SIG-M5 treated with dmso at 0.1 percent for 504 hours (cell line): ENCODE results near the gene MITF.

Experiments used
- DNase-seq: peaks from one replicate; lab custom pipeline; 2025; ENCODE audit not compliant: unreplicated experiment; lab: John Stamatoyannopoulos, UW

The MITF gene, protein sequence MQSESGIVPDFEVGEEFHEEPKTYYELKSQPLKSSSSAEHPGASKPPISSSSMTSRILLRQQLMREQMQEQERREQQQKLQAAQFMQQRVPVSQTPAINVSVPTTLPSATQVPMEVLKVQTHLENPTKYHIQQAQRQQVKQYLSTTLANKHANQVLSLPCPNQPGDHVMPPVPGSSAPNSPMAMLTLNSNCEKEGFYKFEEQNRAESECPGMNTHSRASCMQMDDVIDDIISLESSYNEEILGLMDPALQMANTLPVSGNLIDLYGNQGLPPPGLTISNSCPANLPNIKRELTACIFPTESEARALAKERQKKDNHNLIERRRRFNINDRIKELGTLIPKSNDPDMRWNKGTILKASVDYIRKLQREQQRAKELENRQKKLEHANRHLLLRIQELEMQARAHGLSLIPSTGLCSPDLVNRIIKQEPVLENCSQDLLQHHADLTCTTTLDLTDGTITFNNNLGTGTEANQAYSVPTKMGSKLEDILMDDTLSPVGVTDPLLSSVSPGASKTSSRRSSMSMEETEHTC

DNA sequence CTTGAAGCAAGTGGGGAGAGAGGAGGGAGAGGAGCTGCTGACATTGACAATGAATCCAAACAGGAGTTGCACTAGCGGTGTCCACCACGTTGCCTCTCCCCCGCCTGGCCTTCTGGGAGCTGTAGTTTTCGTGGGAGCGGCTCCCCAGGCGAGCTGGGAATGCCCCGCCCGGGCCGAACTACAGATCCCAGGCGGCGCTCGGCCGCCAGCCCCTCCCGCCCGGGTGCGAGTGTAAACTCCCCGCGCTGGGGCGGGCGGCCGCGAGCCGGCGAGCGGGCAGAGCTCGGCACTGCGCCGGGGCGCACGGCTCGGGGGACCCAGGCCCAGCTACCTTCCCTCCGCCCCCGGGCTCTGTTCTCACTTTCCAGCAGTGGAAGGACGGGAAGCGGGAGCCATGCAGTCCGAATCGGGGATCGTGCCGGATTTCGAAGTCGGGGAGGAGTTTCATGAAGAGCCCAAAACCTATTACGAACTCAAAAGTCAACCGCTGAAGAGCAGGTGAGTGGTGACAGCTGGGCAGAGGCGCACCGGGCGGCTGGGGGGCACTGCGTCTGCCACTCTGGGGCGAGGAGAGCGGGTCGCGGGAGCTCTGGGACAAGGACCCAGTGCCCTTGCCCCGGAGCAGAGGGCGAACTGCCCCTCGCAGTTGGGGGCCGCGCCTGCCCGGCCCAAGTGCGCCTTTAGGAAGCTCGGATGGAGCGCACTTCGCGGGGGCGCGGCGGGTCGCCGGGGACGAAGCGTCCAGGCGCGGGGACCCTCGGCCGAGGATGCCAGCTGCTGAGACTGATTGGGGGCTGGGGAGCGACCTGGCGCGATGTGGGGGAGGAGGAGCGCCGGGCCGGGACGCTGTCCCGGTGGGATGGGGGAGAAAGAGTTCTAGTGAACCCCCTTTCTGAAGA, at the start of gene MITF:
Gene MITF, plus strand, starts transcription at position 261 of the 899 bp plus-strand sequence. Its CDS starts 134 bp downstream, at position 395.
- peak; percentile 89 for DNase-seq

DNA sequence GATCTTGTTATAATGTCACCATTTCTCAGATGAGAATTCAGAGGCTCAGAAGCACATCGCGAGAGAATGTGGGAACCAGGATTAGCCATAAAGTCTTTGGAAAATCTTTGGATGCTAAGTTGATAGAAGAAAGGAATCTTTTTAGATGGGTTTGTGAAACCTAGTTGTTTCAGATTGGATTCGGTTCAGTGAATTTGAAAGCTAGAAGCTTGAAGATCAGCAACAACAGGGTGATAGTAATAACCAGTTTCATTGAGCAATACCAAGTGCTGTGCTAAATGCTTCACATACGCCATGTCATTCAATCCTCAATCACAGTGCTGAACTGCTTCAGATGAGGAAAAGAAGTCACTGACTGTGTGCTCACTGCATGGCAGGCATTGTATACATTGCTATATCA, 47.4 kb upstream of the MITF start:
- DNase-seq, result no peak

DNA sequence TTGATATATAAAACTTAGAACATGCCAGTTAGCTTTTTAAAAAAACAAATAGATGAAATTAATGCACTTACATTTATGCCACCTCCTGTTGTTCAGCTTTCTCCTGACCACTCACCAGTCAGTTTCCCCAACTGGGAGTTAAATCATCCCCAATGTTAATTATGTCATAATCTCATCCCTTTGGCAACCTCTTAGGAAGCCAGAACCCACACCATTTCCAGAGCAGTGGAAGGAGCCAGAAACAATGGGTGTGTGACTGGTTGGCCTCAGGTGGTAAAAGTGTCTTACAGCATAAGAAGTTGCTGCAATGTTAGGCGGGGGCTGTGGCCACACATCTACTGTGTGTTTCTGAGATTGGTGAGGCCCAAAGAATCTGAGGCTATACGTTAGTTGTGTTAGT, 46.5 kb upstream of the MITF start:
- no peak for DNase-seq

DNA sequence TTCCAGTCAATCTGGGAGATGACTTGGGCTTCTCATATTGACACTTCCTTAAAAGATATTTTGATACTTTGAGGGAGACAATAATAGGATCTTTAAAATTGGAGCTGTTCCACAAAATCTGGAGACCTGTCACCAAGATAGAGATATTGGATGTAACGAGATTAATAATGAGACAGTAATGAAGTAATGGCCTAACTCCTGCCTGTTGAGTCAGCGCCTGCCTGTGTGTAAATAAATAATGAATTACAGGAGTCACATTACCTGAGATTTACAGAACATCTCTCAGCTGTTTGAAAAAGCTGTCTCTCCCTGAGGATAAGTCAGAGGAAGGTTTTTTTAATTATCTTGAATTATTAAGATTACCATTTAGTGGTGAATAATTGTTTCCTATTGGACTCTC, 43.8 kb upstream of the MITF start:
- no peak for DNase-seq

DNA sequence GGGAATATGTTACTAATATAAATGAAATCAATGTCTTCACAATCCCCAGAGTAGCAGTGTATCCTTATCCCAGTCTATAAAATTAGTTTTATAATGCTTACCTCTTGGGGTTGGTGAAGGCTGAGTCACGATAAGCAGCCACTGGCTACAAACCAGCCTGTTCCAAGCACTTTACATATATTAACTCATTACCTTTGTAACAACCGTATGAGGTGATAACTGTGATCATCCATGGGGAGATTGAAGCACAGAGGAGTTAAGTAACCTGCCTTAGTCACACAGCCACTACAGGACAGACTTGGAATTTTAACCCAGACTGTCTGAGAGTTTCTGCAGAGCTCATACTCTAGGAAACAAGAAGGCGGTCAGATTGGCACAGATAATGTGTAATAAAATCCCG, 43.3 kb upstream of the MITF start:
- no peak for DNase-seq

DNA sequence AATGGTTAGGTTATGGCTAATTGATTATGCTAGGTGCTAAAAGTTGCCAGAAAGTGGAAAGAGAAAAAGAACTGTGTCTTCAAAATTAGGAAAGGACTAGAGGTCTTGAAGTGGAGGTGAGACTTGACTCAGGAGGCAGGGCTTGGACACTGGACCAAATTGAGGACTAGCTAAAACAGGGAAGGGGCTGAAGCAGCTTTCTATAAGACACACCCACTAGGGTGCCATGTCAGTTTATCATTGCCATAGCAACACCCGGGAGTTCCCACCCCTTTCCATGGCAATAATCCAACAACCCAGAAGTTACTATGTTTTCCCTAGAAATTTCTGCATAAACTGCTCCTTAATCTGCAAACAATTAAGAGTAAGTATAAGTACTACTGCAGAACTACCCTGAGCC, 42.9 kb upstream of the MITF start:
- no peak for DNase-seq

DNA sequence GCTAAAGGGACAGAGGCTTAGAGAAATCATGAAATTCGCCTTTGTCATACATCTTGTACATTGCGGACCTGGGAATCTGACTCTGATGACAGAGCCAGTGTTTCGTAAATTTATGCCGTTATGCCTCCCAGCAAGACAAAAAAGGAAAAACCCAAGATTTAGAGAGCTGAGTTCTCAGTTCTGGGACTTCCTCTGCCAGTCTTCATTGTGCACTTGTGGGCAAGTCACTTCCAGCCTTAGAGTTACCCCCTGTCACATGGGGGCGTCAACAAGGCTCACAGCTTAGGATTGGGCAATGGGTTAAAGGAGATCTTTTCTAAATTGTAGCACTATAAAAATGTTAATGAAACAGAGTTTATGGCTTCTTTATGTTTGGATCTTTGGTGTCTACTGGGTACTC, 41.9 kb upstream of the MITF start:
- DNase-seq, result no peak

DNA sequence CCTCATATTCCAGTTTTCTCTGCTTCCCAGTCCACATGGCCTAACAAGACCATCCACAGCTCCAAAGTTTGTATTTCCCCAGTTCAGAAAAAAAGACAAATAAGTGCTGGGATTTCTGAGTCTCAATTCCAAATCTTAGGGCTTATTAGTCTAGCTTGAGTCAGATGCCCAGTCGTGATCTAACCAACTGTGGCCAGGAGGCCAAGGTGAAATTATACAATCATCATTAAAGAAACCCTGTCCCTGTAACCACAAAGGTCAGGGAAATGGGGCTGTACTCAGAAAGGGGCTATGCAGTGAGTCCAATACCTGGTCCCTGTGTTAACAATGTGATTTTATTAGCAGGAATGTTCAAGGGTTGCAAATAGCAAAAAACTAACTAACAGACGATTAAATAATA, 40.5 kb upstream of the MITF start:
- DNase-seq, result no peak

DNA sequence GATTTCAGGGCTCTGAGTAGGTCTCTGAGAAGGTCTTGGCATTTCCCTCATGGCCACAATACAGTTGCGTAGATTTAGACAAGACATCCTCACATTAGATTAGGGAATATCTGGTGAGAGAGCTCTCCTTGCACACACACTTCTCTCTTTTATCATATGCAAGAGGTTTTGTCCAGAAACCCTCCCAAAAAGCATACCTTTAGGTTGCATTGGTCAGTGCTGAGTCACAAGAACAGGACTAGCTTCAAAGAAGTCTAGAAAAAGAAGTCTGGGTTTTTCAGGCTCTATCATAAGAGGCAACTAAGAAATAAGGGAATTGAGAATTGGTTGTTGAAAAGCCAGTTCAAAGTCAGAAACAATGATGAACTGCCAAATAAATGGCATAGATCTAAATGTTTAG, 40.1 kb upstream of the MITF start:
- DNase-seq, result no peak

DNA sequence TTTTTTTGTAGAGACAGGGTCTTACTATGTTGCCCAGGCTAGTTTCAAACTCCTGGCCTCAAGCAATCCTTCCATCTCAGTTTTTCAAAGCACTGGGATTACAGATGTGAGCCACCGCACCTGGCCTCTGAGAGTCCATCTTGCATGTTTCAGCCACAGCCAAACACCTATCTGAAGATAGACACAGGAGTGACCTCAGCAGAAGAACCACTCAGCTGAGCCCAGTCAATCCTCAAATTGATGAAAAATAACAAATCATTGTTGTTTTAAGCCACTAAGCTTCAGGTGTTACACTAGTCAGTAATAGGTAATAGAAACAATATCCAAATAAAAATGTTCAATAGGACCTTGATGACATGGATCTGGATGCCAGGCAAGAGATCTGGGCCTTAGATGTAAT, 38.3 kb upstream of the MITF start:
- no peak for DNase-seq

DNA sequence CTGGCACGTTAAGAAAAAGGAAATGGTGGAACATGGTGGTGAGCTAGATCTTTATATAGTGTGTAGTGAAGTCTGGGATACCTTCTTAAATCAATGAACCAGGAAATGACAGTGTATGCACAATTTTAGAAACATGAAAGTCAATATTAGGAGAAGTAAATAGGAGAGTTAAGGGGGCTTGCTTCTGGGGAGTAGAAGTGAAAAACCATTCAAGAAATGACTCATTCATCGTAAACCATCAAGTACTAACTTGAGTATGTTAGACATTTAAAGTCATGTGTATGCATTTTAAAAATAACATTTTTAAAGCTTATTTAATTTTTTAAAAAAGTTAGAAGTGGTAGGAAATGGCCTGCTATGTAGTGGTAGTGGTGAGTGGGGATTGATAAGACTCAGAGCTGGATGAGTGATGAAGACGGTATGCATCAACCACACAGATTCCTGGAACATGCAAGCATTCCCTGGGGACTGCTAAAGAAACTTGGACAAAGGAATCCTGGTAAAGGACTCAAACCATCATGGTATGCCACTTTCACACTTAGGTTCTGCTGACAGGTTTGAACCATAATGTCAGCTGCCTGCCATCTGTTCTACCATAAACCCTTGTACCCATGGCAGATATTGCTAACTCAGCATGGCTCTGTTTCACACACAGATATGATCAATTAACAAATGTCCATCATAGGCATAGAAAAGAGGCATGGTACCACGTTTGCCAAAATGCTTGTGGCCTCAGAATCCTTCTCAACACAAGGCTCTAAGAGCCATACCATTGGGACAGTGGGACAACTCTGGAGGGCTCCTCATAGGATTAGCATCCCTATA, 28.9 kb upstream of the MITF start:
- no peak for DNase-seq

DNA sequence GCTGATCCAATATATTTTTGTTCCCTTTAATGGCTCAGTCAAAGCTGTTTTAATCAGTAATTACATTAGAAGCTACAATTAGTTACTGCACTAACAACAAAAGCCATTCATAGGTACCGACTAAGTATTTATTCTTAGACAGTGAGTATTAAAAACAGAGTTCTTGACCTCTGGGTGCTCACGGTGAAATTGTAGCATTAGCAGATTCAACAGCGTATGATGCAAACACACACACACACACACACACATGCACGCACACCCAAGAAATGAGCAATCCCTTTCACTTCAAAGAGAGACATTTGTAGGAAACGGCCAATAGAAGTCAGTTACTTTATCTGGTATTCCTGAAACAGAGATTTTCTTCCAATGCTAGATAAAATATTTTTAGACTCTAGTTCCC, 27.0 kb upstream of the MITF start:
- no peak for DNase-seq

DNA sequence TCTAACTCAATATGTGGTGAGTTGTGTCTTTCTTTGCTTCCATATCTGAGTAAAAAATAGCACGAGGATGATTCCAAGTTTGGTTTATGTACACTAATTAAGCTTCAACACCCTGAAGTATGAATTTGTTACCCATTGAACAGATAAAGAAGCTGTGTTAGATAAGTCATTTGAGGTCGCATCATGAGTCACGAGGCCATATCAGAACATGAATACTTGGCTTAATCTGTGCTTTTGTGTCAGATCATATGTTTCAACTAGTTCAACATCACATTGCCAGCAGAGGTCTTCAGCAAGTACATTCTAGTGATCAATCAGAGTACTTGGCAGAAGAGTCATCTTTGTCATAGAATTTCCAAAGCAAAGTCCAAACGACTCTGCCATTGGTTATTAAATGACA, 26.3 kb upstream of the MITF start:
- no peak for DNase-seq

DNA sequence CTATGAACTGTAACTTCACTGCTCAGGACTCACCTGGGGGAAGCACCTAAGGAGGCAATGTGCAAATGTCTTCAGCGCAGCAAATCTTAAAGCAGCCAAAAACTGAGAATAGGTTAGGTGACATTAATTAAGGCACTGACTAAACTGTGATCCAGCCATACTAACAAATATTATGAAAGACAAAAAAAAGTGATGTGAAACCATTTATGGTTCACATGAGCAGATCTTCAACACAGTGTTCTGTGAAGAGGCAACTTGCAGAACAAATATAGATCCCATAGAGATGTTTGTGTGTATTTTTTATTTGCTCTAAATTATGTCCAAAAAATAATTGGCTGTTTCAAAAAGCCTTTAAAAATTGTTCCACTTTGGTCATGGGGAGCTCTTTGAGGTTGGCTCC, 24.1 kb upstream of the MITF start:
- DNase-seq, result no peak

DNA sequence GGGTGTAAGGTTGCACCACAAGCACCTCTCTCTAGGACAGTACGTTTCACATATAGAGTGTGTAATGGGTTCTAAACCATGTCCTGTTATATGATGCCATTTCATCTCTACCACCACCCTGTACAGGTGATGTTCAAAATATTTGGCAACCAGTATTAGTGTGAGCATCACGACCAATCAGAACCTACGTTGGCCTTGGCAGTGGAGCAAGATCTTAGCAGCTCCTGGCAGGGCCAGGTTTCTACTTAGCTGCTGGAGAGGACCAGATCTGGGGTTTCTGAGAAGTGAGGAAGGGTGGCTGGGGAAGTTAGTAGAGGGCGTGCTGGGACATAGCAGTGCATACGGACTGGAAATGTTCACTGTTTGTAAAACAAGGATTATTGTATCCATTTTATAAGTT, 23.1 kb upstream of the MITF start:
- DNase-seq, result no peak

DNA sequence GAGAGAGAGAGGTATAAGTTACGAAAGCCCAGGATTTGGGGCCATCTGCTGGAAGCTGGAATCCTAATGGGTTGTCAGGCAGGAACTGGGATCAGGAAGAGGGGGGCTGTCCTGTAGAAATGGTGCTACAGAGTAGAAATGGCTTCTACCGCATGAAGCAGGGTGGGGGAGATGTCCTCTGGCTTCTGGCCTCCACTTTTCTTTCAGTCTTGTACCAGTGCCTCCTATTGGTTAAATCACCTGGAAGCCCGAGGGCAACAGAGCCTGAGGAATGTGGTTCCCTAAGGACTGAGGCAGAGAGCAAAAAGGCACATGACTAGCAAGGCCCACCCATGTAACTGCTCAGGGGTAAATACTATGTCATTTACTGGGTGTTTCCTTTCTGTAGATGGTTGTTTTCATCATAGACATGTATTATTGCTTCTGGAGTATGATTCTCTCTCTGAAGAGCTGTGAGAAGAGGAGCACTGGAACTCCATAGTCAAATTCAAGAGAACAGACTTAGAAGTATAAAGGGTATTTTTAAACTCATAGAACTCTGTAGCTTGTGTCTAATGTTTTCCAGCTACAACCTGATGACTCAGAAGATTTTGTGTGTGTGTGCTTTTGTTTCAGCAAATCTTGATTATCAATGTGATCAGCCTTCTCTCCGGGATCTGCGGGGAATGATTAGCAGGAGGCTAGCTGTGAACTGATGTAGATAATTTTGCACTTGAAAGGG, 20.2 kb upstream of the MITF start:
- DNase-seq, result no peak

DNA sequence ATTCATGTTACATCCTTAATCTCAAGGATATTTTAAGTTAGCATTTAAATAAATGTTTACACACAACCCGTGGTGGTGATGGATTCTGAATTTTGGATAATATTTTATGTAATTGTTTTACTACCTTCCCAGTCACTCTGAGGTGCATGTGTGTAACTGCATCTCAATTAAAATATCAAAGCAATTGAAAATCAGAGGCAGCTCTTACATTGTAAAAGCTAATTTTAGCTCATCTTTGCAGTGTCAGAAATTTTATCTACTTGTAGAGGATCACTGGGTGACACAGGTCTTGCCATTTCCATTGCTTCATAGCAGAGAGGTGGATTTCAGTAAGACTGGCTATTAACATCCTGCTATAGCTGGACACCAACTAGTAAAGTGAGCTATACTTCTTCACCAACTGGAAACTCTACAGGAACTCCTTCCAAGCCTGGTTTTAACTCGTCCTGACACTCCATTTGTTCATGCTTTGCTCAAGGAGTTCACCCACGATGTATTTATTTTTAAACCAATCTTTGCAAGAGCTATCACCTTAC, 19.6 kb upstream of the MITF start:
- DNase-seq, result no peak

DNA sequence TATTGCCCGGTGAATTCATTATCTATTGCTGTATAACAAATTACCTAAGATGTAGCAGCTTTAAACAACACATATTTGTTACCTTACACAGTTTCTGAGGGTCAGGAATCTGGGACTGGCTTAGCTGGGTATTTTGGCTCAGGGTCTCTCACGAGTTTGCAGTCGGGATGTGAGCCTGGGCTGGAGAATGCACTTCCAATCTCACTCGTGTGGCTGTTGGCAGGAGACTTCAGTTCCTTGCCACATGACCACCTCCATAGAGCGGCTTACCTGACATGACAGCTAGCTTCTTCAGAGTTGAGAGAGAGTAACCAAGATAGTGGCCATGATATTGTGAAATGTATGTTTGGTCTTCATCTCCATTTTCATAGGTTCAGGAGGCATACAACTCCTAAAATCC, 18.4 kb upstream of the MITF start:
- DNase-seq, result no peak

DNA sequence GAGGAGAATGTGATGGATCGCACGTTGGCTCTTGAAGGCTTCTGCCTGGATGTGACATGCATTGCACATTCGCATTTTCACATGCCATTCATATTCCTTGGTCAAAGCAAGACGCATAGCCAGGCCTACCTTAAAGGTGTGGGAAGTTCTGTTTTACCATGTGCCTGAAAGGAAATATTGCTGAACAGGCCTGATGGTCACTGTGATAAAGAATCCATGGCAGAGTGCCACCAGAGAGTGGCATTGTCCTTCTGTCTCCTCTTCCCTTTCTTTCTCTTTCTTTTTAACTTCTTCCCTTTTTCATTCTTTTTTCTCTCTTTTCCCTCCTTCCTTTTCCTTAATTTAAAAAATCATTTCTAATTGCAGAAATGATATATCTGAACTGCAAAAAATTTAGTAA, 15.9 kb upstream of the MITF start:
- DNase-seq, result no peak

DNA sequence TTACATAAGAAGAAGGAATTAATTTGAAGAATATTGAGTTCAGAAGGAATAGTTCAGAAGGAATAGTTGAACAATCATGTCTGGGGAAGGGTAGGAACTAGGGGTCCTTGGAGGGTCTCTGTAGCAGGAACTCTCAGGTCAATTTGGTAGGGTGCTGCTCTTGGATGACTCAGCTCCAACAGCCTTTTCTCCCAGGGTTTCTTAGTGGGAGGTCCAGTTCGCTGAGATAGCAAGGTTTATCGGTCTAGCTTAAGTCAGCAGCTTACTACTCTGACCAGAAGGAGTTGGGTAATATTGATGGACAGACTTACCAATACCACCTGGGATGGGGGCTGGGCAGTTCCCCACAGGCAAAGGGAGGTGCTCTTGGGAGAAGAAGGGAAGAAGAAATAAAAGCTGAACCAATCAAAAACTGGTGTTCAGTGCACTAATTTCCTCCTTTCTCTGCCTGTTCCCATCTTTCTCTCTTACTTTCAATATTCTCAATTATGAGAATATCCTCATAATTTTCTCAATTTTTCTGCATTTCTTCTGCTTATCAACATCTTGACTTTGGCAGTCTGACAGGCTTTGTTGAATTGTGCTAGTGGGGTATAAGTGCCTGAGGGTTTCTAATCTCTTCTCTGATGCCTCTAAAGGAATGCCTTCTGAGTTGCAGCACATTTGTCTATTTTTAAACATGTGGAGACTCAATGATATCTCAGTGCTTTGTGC, 14.4 kb upstream of the MITF start:
- no peak for DNase-seq
